ENCODE measurements around the gene CGNL1. TPM values are rescaled to one million over a fixed set of nuclear protein-coding genes. Genes with fewer than 3 reads are reported as not detected.

The CGNL1 gene
- total RNA-seq, 1 donor from 2014 or later: 4.0 TPM

DNA sequence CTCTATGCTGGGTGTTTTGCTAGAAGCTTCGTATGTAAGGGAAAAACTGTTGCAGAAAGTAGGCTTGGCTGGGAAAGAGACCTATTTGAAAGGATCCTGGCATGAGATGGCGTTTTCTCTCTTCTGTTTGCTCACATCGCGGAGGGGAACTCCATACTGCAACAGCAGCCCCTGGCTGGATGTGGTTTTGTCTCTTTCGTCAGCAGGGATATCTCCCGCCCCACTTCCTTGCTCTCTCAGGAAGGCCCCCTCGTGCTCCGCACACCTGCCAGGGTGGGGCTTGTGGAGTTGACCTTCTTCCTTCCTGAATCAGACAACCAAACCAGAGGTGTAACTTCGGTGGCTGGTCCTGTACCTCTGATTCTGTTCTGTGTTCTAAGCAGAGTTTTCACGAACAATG lies 189.0 kb downstream of the CGNL1 start:
- no peak for DNase-seq (ENCODE audit: low read depth)

GRCh38 chr15:57566834-57567233 lies 190.5 kb downstream of the CGNL1 start:
- peak; percentile 21 for DNase-seq (ENCODE audit: low read depth)

DNA sequence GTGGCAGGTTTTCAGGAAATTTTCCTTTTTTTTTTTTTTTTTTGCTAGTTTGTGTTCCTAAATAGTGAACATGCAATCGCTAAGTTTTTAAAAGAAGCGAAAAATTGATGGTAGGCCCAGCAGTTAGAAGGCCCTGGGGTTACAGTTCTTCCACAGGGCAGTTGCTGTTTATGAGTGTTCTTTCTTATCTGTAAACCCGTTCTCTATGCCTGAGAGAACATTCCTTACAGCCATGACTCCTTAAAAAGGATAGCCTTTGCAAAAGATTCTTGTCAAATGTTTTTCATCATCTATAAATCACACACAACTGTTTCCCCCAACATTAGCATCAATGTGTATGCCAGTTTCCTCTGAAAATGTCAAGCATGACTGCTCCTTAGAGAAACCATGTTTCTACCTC lies 191.6 kb downstream of the CGNL1 start:
- no peak for DNase-seq (ENCODE audit: low read depth)

GRCh38 chr15:57568299-57568698 lies 192.0 kb downstream of the CGNL1 start:
- no peak for DNase-seq (ENCODE audit: low read depth)

DNA sequence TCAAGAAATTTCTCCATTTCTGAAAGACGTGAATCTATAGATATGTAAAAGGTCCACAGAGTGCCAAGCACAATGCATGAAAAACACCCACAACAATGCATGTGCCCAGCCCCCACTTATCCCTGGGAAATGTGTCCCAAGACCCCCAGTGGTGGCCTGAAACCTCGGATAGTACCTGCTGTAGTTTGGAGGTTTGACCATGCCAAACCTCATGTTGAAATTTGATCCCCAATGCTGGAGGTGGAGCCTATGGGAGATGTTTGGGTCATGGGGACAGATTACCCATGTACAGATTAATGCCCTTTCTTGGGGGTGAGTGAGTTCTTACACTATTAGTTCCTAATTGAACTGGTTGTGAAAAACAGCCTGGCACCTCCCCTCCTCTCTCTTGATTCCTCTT lies 194.0 kb downstream of the CGNL1 start:
- DNase-seq (ENCODE audit: low read depth): no peak

DNA sequence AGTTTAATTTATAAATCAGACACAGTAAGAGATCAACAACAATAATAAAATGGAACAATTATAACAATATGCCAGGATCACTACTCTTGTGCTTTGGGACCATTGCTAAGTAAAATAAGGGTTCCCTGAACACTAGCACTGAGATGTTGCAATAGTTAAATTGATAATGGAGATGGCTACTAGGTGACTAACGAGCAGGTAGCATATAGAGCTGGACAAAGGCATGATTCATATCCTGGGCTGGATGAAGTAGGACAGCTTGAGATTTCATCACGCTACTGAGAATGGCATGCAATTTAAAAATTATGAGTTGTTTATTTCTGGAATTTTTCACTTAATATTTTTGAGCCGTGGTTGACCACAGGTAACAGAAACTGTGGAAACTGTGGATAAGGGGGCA lies 194.7 kb downstream of the CGNL1 start:
- no peak for DNase-seq (ENCODE audit: low read depth)

- no peak for DNase-seq (ENCODE audit: low read depth)
Observed at GRCh38 chr15:57571725-57572124, 195.4 kb downstream of the CGNL1 start.

- no peak for DNase-seq (ENCODE audit: low read depth)
Observed at GRCh38 chr15:57572468-57572867, 196.2 kb downstream of the CGNL1 start.

- no peak for DNase-seq (ENCODE audit: low read depth)
Observed at GRCh38 chr15:57573151-57573550, 196.8 kb downstream of the CGNL1 start.

GRCh38 chr15:57575363-57575762 lies 199.1 kb downstream of the CGNL1 start:
- DNase-seq (ENCODE audit: low read depth): no peak

- DNase-seq (ENCODE audit: low read depth): no peak
Observed at GRCh38 chr15:57578288-57578900, 202.1 kb downstream of the CGNL1 start.

- no peak for DNase-seq (ENCODE audit: low read depth)
Observed at GRCh38 chr15:57580428-57580827, 204.1 kb downstream of the CGNL1 start.

DNA sequence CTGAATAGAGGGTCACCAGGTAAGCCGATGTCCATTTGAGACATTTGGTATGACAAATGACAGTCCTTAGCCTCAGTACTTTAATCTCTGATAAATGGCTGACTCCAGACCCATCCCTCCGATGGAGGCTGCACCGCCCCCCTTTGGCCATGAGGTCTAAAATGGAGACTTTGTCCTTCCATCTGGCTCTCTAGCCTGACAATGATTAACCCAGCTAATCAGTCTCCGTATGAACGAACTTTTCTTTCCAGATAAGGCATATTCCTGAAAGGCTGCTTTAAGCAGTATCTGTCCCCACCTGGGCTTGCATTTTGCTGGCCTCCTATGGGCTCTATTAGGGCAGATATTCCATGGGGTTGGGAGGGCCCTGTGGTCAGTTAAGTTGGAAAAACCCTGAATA lies 204.6 kb downstream of the CGNL1 start:
- no peak for DNase-seq (ENCODE audit: low read depth)

DNA sequence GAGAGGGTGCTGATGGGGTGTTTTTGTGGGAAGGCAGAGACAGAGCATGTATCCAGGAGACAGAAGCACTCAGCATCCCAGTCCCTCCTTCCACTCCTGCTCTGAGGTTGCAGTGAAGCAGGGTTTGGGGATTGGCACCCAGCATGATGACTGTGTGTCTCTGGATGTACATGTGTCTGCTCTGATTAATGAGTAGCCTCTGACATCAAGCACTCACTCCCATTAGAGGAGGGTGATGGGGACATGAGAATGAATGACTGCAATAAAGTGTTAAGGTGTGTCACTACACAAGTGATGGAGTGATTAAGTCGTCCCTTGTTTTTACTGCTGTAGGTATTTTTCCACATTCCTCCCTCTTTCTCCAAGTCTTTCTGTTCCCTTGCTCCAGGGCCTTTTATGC lies 205.8 kb downstream of the CGNL1 start:
- DNase-seq (ENCODE audit: low read depth): no peak

GRCh38 chr15:57583282-57583681 lies 207.0 kb downstream of the CGNL1 start:
- DNase-seq (ENCODE audit: low read depth): no peak

- DNase-seq (ENCODE audit: low read depth): no peak
Observed at GRCh38 chr15:57583720-57584119, 207.4 kb downstream of the CGNL1 start.

DNA sequence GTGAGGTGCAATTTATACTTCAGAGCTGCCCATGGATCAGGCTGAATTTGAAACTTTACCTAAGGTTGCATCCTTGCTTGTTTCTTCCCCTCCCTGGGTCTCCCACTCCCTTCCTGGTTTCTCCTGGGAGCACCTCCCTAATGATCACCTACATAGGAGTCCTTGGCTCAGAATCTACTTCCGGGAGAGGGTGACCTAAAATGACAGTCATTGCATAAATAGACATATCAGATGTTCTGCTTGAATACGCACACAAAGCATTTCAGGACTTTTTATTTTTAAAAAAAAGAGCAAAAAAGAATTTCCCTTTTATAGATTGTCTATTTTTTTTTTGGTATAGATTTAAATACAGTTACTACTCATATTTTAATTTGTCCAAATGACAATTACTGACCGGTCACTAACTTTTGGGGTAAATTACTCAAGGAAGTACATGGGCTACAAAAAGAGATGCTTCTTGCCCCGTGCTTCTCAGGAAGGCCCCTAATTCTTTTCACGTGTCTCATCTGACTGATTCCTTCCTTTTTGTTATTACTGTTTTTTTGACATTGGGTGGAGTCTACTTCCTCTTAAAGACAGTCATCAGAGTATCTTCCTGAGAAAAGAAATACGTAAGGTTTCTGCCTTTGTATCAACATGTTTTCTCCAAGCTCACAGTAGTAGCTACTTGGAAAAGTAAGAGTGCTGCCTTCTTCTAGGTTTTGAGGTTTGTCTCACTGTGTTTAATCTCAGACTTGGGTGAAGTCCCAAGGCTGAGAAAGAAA lies 210.5 kb downstream of the CGNL1 start:
- no peak for DNase-seq (ENCODE audit: low read depth)

DNA sequence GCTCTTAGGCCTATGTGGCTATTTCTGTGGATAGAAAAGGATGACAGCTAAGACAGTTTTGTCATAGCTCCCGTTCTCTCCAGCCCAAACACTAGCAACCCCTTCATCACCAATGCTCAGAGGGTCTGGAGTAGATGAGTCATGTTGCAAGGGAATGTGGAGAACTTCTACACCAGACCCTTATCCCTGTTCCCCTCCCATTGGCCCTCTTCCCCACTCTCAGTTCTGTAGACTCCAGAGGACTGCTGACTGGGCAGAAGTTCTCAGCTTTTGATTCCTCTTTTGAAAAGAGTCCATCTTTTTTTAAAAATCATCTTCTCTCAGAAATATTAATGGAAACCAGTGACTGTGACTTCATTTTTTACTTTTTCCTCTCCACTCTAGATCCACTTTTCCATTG lies 213.0 kb downstream of the CGNL1 start:
- no peak for DNase-seq (ENCODE audit: low read depth)

GRCh38 chr15:57589754-57590153 lies 213.4 kb downstream of the CGNL1 start:
- DNase-seq (ENCODE audit: low read depth): no peak

DNA sequence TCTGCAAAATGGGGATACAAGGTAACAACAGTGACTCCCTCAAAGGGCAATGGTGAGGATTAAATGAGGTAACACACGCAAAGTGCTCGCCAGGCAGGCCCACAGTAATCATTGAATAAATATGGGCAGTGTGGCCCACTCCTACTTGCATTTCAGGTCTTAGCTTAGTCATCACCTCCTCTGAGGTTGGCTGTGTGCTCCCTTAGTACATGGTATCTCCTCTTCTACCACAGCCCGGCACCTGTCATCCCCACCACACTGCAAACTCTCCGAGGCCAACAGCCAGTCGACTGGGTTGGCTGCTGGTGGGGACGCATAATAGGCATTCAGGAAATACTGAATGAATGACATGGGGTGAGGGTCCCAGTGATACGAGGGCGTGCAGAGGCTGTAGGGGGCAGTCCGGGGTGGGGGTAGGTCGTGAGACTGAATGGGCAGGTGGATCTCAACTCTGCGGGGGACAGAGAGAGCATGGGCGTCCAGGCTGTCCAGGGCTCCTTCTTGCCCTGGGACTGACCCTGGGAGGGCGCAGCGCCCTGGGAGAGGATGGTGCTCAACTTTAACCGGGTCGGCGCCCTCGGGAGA lies 215.0 kb downstream of the CGNL1 start:
- DNase-seq (ENCODE audit: low read depth): peak; percentile 77

DNA sequence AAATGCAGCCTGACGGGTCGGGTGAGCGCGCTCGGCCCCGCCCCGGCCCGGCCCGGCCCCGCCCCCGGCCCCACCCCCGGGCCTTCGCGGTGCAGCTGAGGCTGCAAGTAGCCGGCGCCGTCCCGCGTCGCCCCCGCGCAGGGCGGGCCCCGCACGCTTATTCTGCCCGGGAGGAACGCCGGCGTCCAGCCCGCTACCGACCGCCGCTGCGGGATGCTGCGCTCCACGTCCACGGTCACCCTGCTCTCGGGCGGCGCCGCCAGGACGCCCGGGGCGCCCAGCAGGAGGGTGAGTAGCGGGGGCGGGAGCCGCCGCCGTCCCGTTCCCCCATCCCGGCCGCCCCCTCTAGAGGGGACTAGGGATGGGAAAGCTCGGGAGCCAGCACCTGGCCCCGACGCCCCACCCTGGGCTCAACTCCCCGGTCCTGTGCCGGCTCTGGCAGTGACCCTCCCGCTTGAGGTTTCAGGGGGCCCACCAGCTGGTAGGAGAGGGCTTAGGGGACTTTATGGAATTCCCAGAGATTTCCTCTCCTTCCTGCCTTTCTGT lies 215.6 kb downstream of the CGNL1 start, which contains the start of gene MYZAP:
Gene MYZAP (plus strand): TSS at position 83 of the 546 bp plus-strand sequence. CDS start 131 bp downstream, at position 214.
- DNase-seq (ENCODE audit: low read depth): no peak

DNA sequence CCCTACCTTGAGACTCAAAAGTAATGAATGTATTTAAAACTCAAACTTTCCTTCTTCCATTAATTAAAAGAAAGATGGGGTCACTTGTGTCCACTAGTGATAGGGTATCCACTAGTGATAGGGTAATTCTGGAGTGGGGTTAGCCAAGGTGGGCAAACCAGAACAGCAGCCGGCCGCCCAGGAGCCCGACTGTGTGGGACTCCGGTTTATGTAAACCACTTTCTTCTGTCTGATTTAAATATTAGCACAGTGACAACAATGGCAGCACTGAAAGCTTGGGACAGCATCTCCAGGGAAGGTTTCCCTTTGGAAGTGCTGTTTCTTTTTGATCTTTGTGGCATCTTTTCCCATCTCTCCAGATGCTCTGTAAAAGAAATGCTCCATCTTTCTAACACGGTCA lies 216.1 kb downstream of the CGNL1 start:
- DNase-seq (ENCODE audit: low read depth): no peak

Measured in myocyte (in vitro differentiated cells).